Astrocyte (in vitro differentiated cells and primary cell): Measurements from ENCODE around the gene FSTL4.

Source experiments
- EZH2 ChIP-seq: IDR thresholded peaks from 2 replicates; pipeline ENCODE4 v1.6.1; 2012; ENCODE audit warnings: mild to moderate bottlenecking, low read length, inconsistent platforms; ENCODE audit not compliant: insufficient read depth
- TF ChIP-seq, protein P1 (sequence below): IDR thresholded peaks from 2 replicates; pipeline ENCODE4 v1.5.1; 2011; ENCODE audit warnings: low read depth, mild to moderate bottlenecking, inconsistent platforms, low read length, moderate library complexity; ENCODE audit not compliant: insufficient read depth

DNA sequence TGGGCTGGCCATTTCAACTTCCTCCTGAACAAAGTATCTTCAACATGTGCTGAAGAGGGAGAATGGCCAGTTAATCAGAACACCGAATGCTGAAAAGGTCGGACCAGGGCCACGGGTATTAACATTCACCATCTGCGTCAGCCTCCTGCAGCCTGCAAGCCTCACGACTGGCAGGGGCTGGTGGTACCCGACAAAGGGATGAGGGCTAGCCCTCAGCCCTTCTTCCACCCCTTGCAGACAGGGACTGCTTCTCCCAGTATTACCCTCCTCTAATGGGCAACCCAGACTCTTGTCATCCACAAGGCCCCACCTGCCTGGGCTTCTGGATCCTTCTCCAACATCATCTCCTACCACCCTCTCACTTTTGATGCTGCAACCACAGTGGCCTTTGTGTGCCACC is 246.6 kb downstream of the FSTL4 start:
- TF ChIP-seq, protein P1, sequence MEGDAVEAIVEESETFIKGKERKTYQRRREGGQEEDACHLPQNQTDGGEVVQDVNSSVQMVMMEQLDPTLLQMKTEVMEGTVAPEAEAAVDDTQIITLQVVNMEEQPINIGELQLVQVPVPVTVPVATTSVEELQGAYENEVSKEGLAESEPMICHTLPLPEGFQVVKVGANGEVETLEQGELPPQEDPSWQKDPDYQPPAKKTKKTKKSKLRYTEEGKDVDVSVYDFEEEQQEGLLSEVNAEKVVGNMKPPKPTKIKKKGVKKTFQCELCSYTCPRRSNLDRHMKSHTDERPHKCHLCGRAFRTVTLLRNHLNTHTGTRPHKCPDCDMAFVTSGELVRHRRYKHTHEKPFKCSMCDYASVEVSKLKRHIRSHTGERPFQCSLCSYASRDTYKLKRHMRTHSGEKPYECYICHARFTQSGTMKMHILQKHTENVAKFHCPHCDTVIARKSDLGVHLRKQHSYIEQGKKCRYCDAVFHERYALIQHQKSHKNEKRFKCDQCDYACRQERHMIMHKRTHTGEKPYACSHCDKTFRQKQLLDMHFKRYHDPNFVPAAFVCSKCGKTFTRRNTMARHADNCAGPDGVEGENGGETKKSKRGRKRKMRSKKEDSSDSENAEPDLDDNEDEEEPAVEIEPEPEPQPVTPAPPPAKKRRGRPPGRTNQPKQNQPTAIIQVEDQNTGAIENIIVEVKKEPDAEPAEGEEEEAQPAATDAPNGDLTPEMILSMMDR = no peak
- TF ChIP-seq EZH2 = no peak
